ENCODE results near the gene ARHGAP42.

DNA sequence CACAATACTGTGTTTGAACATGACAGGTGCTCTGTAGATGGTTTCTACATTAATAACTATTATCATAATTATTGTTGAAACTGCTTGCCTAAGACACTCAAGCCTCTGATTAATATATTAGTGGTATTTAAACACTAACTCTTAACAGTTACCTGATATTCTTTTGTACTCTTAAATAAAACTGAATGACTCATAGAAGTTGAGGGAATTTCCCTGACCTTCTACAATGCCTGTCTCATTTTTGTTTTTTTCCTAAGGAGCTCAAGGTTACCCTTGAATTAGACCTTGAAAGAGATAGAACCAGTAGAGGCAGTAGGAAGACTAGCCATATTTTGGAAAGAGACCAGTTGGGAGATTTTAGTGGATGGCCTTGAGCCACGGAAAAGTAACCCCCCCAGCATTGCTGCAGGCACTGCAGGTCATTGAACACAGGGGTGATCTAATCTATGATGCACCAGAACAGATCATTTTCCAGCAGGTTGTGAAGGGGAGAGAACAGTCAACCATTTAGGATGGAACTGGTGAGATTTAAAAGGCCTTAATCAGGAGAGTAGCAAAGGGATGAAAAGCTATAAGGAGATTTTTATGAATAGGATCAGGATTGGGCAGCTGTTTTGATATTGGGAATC is 294.2 kb downstream of the ARHGAP42 start:
- no peak for TF ChIP-seq POLR2A (IDR thresholded peaks at IDR 0.05)
- TF ChIP-seq, protein P1, sequence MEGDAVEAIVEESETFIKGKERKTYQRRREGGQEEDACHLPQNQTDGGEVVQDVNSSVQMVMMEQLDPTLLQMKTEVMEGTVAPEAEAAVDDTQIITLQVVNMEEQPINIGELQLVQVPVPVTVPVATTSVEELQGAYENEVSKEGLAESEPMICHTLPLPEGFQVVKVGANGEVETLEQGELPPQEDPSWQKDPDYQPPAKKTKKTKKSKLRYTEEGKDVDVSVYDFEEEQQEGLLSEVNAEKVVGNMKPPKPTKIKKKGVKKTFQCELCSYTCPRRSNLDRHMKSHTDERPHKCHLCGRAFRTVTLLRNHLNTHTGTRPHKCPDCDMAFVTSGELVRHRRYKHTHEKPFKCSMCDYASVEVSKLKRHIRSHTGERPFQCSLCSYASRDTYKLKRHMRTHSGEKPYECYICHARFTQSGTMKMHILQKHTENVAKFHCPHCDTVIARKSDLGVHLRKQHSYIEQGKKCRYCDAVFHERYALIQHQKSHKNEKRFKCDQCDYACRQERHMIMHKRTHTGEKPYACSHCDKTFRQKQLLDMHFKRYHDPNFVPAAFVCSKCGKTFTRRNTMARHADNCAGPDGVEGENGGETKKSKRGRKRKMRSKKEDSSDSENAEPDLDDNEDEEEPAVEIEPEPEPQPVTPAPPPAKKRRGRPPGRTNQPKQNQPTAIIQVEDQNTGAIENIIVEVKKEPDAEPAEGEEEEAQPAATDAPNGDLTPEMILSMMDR (IDR thresholded peaks at IDR 0.05), result no peak
